ENCODE data around the gene MAN1C1.

DNA sequence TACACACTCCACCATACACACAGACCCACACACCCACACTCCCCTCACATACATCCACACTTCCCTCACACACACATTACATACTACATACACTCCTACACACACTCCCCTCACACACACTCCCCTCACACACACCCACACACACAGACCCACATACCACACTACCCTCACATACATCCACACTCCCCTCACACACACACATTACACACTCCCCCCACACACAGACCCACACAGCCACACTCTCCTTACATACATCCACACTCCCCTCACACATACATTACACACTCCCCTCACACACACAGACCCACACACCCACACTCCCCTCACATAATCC is 150.8 kb downstream of the MAN1C1 start:
- TF ChIP-seq, protein P1, sequence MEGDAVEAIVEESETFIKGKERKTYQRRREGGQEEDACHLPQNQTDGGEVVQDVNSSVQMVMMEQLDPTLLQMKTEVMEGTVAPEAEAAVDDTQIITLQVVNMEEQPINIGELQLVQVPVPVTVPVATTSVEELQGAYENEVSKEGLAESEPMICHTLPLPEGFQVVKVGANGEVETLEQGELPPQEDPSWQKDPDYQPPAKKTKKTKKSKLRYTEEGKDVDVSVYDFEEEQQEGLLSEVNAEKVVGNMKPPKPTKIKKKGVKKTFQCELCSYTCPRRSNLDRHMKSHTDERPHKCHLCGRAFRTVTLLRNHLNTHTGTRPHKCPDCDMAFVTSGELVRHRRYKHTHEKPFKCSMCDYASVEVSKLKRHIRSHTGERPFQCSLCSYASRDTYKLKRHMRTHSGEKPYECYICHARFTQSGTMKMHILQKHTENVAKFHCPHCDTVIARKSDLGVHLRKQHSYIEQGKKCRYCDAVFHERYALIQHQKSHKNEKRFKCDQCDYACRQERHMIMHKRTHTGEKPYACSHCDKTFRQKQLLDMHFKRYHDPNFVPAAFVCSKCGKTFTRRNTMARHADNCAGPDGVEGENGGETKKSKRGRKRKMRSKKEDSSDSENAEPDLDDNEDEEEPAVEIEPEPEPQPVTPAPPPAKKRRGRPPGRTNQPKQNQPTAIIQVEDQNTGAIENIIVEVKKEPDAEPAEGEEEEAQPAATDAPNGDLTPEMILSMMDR (IDR thresholded peaks at IDR 0.05): no peak
- no peak for TF ChIP-seq EZH2 (IDR thresholded peaks at IDR 0.05; ENCODE audit: borderline replicate concordance, insufficient read depth, low read depth, low read length, poor library complexity, severe bottlenecking)
